OCI-LY1 (cell line): Measurements from ENCODE around the gene MAP3K1.

Experiments used
- H2AFZ ChIP-seq: fragments of 200-600 bp; sonication (generic), shearing (Covaris generic); 2 replicates; pipeline ENCODE4 v1.6.0; 2014; ENCODE audit warnings: antibody characterized with exemption, mild to moderate bottlenecking, low read length
- H3F3A ChIP-seq: fragments of 200-600 bp; sonication (generic), shearing (Covaris generic); 2 replicates; pipeline ENCODE4 v1.6.0; 2014; ENCODE audit warnings: mild to moderate bottlenecking, antibody characterized with exemption, low read length, moderate library complexity; ENCODE audit not compliant: insufficient read depth
- H3K27ac ChIP-seq: fragments of 200-600 bp; sonication (generic); 2 replicates; pipeline ENCODE4 v1.5.1; 2014; ENCODE audit warnings: low read length, mixed run types, mild to moderate bottlenecking, low read depth; ENCODE audit not compliant: poor library complexity, severe bottlenecking
- H3K27me3 ChIP-seq: fragments of 200-600 bp; sonication (generic); 2 replicates; pipeline ENCODE4 v1.6.0; 2014; ENCODE audit warnings: antibody characterized with exemption, mild to moderate bottlenecking, low read length, moderate library complexity; ENCODE audit not compliant: insufficient read depth
- H3K36me3 ChIP-seq: fragments of 200-600 bp; sonication (generic); 2 replicates; pipeline ENCODE4 v1.6.1; 2014; ENCODE audit warnings: mild to moderate bottlenecking, antibody characterized with exemption, low read length, moderate library complexity, mixed read lengths; ENCODE audit not compliant: insufficient read depth
- H3K4me1 ChIP-seq: fragments of 200-600 bp; sonication (generic); 2 replicates; pipeline ENCODE4 v1.5.1; 2014; ENCODE audit warnings: mild to moderate bottlenecking, low read length, moderate library complexity; ENCODE audit not compliant: insufficient read depth, severe bottlenecking
- H3K4me2 ChIP-seq: fragments of 200-600 bp; sonication (generic), shearing (Covaris generic); 2 replicates; pipeline ENCODE4 v1.6.1; 2014; ENCODE audit warnings: low read length
- H3K4me3 ChIP-seq: fragments of 200-600 bp; sonication (generic); 2 replicates; pipeline ENCODE4 v1.5.1; 2014; ENCODE audit warnings: low read length, low read depth, mild to moderate bottlenecking, mixed read lengths; ENCODE audit not compliant: poor library complexity, severe bottlenecking
- H3K79me2 ChIP-seq: fragments of 200-600 bp; shearing (Covaris generic); 2 replicates; pipeline ENCODE4 v1.6.1; 2016; ENCODE audit warnings: mixed run types, low read length, mixed read lengths; ENCODE audit not compliant: insufficient read depth
- H3K9ac ChIP-seq: fragments of 200-600 bp; sonication (generic), shearing (Covaris generic); 2 replicates; pipeline ENCODE4 v1.6.1; 2014; ENCODE audit warnings: mild to moderate bottlenecking, low read length, mixed read lengths
- H3K9me2 ChIP-seq: fragments of 200-600 bp; sonication (generic), shearing (Covaris generic); 2 replicates; pipeline ENCODE4 v1.6.1; 2014; ENCODE audit warnings: low read depth, mild to moderate bottlenecking, low read length, mixed read lengths
- H3K9me3 ChIP-seq: fragments of 200-600 bp; shearing (Covaris generic); 2 replicates; pipeline ENCODE4 v1.6.1; 2014; ENCODE audit warnings: low read length, mixed read lengths
- H4K20me1 ChIP-seq: fragments of 200-600 bp; sonication (generic), shearing (Covaris generic); 2 replicates; pipeline ENCODE4 v1.6.0; 2016; ENCODE audit warnings: mild to moderate bottlenecking, low read length; ENCODE audit not compliant: insufficient read depth
- EZH2 ChIP-seq: fragments of 200-600 bp; sonication (generic), shearing (Covaris generic); IDR thresholded peaks from 2 replicates; pipeline ENCODE4 v1.8.0; 2017; ENCODE audit warnings: borderline replicate concordance, mixed run types, mild to moderate bottlenecking, antibody characterized with exemption, low read length, moderate library complexity, mixed read lengths
- TF ChIP-seq, protein P1 (sequence below): fragments of 200-600 bp; sonication (generic), shearing (Covaris generic); IDR thresholded peaks from 2 replicates; pipeline ENCODE4 v1.5.1; 2017; ENCODE audit warnings: mild to moderate bottlenecking, antibody characterized with exemption, low read length, moderate library complexity, mixed read lengths

The MAP3K1 gene

GRCh38 chr5:56856541-56857178 lies 41.3 kb downstream of the MAP3K1 start:
- H3K27ac ChIP-seq: no peak overlapping the region

GRCh38 chr5:56858777-56859442 lies 43.6 kb downstream of the MAP3K1 start:
- H2AFZ ChIP-seq: no peak overlapping the region
- H4K20me1 ChIP-seq: no peaks in the 10 kb centered on the region
- H3K4me2 ChIP-seq: no peak overlapping the region
- no peaks in the 10 kb centered on the region for H3K9me3 ChIP-seq
- H3F3A ChIP-seq: no peaks in the 10 kb centered on the region
- peaks cover 8% of the 10 kb centered on the region for H3K4me1 ChIP-seq
- H3K27me3 ChIP-seq: no peaks in the 10 kb centered on the region
- H3K9ac ChIP-seq: no peak overlapping the region
- H3K27ac ChIP-seq: no peak overlapping the region
- H3K79me2 ChIP-seq: peaks cover 28% of the 10 kb centered on the region
- H3K36me3 ChIP-seq: peaks cover 71% of the 10 kb centered on the region
- no peaks in the 10 kb centered on the region for H3K9me2 ChIP-seq
- TF ChIP-seq, protein P1, sequence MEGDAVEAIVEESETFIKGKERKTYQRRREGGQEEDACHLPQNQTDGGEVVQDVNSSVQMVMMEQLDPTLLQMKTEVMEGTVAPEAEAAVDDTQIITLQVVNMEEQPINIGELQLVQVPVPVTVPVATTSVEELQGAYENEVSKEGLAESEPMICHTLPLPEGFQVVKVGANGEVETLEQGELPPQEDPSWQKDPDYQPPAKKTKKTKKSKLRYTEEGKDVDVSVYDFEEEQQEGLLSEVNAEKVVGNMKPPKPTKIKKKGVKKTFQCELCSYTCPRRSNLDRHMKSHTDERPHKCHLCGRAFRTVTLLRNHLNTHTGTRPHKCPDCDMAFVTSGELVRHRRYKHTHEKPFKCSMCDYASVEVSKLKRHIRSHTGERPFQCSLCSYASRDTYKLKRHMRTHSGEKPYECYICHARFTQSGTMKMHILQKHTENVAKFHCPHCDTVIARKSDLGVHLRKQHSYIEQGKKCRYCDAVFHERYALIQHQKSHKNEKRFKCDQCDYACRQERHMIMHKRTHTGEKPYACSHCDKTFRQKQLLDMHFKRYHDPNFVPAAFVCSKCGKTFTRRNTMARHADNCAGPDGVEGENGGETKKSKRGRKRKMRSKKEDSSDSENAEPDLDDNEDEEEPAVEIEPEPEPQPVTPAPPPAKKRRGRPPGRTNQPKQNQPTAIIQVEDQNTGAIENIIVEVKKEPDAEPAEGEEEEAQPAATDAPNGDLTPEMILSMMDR: no peak
- TF ChIP-seq EZH2: no peak
- H3K4me3 ChIP-seq: no peak overlapping the region

More at GRCh38 chr5:56856541-56857178, 41.3 kb downstream of the MAP3K1 start:
- Histone ChIP-seq H3K4me3 (no peak overlapping the region), H3K27me3 (no peaks in the 10 kb centered on the region), H3K9ac (no peak overlapping the region), H3F3A (no peaks in the 10 kb centered on the region), H3K9me3 (no peaks in the 10 kb centered on the region), H3K4me2 (no peak overlapping the region), H3K9me2 (no peaks in the 10 kb centered on the region), H2AFZ (no peak overlapping the region), H3K79me2 (peaks cover 51% of the 10 kb centered on the region), H4K20me1 (no peaks in the 10 kb centered on the region; the same call in 1 of the 2 replicates), H3K36me3 (peaks cover 48% of the 10 kb centered on the region), H3K4me1 (peaks cover 18% of the 10 kb centered on the region)
- TF ChIP-seq, protein P1: peak; percentile 23; the same call in 1 of the 2 replicates
- no peak for TF ChIP-seq EZH2

- Histone ChIP-seq H3K4me3 (no peak overlapping the region), H3K4me2 (no peak overlapping the region), H3K4me1 (no peaks in the 10 kb centered on the region), H3K36me3 (peaks cover 90% of the 10 kb centered on the region), H3F3A (no peaks in the 10 kb centered on the region), H3K9me3 (no peaks in the 10 kb centered on the region), H3K9ac (no peak overlapping the region), H3K27me3 (no peaks in the 10 kb centered on the region), H2AFZ (no peak overlapping the region), H3K27ac (no peak overlapping the region), H3K9me2 (no peaks in the 10 kb centered on the region), H3K79me2 (peaks cover 3% of the 10 kb centered on the region; the same call in 1 of the 2 replicates), H4K20me1 (no peaks in the 10 kb centered on the region)
- TF ChIP-seq, protein P1: no peak
- TF ChIP-seq EZH2: no peak
Observed at GRCh38 chr5:56861893-56862485, 46.6 kb downstream of the MAP3K1 start.
